LNCaP clone FGC (cell line): ENCODE measurements around the gene PITX2.

ENCODE experiments used
- DNase-seq: peaks from one replicate; pipeline ENCODE4 v3.0.0-alpha.2; 2011; ENCODE audit warnings: low read depth
- H3K4me3 ChIP-seq: 2 replicates; pipeline ENCODE4 v1.5.1; 2011; ENCODE audit warnings: mild to moderate bottlenecking, low read depth, low read length, control low read depth
- TF ChIP-seq, protein P1 (sequence below): IDR thresholded peaks from 2 replicates; pipeline ENCODE4 v1.5.1; 2012; ENCODE audit warnings: mild to moderate bottlenecking; ENCODE audit not compliant: control insufficient read depth, insufficient read depth; ENCODE audit errors: extremely low read depth

The PITX2 gene

DNA sequence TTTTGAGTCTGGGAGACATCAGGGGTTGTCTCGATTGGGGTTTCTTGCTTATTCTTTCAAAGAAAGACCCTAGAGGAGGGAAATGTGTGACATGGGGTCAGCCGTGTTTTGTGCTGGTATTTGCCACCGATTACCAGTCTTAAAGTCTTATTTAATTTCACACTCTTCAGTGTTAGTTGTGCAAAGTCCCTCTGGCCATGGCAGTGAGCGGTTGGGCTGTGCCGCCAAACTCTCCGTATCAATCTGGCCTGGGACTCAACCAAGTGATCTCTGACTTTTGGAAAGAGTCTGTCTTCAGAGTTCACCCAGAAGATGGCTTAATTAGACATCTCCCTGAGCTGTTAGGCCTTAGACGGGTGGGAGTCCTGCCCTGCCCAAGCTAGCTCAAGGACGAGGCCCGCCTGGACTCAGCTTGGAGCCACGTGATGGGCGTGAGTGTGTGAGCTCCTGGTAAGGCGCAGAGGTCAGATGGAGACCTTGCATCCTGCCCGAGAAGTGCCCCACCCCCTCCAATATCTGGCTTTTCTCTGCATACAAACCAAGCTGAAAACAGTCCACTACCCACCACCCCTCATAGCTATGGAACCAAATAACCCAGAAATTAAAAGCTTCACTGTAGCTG is 3.8 kb upstream of the PITX2 start:
- H3K4me3 ChIP-seq: no peak overlapping the region
- TF ChIP-seq, protein P1, sequence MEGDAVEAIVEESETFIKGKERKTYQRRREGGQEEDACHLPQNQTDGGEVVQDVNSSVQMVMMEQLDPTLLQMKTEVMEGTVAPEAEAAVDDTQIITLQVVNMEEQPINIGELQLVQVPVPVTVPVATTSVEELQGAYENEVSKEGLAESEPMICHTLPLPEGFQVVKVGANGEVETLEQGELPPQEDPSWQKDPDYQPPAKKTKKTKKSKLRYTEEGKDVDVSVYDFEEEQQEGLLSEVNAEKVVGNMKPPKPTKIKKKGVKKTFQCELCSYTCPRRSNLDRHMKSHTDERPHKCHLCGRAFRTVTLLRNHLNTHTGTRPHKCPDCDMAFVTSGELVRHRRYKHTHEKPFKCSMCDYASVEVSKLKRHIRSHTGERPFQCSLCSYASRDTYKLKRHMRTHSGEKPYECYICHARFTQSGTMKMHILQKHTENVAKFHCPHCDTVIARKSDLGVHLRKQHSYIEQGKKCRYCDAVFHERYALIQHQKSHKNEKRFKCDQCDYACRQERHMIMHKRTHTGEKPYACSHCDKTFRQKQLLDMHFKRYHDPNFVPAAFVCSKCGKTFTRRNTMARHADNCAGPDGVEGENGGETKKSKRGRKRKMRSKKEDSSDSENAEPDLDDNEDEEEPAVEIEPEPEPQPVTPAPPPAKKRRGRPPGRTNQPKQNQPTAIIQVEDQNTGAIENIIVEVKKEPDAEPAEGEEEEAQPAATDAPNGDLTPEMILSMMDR: no peak
- DNase-seq: no peak

DNA sequence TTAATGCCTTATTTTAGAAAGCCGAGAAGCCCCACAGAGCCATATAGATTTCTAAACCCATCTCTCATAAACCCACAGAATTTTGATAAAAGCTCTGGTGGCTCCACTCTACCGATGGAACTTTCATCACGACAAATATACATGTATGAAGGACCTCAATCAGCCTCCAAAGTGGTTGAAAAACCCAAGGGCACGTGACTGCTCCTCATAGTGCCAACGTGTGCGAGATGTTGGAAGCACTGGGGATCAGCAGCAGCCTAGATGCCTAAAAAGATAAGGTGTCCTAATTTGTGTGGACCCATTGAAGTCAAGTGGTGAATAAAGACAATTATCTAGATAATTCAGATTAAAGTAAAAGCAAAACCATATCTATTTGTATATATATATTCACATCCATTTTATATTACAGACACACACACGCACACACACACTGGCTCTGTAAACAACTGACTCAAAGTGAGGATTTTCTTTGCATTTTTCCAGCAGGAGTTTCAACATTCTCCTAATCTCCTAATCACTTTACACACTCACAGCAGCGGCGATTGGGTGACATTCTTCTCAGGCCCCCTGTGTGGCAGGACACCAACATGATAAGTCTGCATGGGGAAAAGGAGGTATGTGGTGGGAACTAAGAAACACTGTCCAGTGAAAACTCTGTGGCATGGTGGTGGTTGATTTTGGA is 2.8 kb upstream of the PITX2 start:
- H3K4me3 ChIP-seq: no peak overlapping the region
- TF ChIP-seq, protein P1: no peak
- DNase-seq: no peak

DNA sequence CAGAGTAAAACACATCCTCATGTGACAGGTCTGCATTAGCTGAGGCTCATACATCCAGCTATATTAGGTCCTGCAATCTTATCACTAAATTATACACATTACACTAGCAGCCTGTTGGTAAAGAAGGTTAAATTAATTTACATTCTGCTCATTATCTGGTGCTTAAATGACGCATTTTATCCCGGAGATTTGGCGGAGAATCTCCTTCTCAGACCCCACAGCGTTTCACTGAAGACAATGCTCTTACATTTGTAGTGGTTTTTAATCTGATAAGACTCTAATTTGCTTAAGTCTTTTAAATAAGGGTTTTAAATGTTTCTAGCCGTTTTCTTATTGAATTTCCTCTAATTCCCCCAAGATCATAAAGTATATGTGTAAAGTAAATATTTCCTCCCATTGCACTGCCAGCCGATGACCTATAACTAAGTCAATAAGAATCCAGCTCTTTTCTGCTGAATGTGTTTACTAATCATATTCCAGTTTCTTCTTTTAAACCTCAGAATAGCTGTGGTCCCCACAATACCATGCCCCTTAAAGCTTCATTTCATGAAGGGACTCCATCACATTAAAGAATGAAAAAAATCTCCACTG is 2.1 kb upstream of the PITX2 start:
- DNase-seq: no peak
- H3K4me3 ChIP-seq: no peak overlapping the region
- TF ChIP-seq, protein P1: no peak

DNA sequence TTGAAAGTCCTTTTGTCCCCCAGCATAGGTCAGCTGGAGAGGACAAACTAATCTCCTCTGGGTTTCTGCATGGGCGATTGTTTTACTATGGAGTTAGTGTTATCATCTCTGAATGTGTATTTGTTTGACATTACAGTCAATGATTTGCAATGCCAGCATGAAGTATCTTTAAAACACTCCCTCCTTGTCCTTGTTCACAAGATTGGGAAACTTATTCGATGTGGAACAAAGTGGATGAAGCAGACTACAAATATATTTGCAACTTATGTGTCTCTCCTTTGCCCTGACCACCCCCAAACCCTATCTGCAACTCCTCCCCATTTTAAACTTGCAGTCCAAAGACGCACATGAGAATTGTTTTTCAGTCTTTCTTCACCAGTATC is 1.5 kb upstream of the PITX2 start:
- no peak overlapping the region for H3K4me3 ChIP-seq
- no peak for DNase-seq
- TF ChIP-seq, protein P1: no peak

DNA sequence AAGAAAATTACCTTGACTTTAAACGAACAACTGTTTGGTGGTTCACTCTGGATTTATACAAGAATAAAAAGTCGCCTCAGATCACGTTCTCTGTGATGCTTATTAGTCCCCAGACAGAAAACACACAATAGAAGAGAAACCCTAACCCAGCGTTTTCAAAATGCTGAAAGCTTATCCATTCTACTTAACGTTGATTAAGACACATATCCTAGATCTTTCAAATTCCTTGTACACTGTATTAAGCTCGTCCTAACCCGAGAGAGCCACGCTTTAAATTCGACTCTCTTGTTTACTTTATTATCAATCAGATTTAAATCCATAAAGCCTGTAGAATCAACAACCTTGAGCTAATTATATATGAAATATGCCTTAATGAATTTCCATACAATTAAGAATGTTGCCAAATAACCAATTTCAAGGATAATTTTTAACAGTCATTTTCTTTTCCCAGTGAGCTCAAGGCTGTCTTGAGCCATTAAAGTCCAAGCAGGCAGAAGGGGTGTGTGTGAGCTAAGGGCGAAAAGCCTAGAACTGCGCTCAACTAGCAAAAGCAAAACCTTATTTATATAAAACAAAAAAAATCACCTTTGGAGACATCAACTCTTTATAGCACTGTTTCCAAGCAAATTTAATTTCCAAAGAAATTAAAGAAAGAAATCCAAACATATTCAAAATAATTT is 981 bp upstream of the PITX2 start:
- TF ChIP-seq, protein P1: no peak
- DNase-seq: no peak
- no peak overlapping the region for H3K4me3 ChIP-seq

DNA sequence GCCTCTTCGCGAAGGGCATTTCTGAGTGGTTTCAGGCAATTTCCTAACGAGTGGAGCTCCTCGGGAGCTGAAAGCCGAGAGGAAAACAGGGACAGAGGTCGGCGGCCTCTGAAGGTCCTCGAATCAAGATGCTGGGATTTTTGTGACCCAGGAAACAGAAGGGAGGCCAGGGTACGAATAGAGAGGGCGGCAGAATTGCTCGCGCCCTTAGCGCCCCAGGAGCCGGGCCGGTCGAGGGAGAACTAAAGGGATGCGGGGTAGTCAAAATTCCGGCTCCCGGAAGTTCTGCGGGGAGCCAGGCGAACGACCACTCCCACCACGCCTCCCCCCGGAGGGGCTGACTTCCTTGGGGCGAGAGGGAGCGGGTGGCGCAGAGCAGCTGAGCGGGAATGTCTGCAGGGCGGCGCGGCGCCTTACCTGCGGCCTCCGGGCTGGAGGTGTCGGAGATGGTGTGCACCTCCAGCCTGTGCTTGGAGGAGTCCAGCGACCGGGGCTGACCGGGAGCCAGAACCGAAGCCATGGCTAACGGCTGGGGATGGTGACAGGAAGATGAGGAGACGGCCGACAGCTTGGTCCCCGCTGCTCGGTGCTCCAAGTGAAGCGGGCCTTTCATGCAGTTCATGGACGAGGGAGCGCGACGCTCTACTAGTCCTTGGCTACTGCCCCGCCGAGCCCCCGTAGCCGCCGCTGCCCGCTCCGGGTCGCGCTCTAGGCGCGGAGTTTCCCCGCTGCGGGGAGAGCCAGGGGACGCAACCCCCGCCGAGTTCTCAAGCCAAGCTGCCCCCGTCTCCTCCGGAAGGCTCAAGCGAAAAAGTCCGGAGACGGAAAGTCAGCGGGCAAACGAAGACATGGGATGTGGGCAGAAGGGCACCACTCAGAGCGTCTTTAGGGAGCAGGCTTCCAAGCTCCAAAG is 782 bp downstream of the PITX2 start:
- no peak overlapping the region for H3K4me3 ChIP-seq
- DNase-seq: no peak
- TF ChIP-seq, protein P1: no peak
